K562 (cell line): ENCODE results near the gene SELPLG. TPM values are rescaled to one million over a fixed set of nuclear protein-coding genes. Genes with fewer than 3 reads are reported as not detected.

ENCODE experiments used
- ARID4B ChIP-seq: sonication (generic); formaldehyde crosslinking; IDR thresholded peaks from 2 replicates; pipeline ENCODE4 v1.8.0; 2022; ENCODE audit warnings: mild to moderate bottlenecking, missing genetic modification reagents
- ARNT ChIP-seq, 2 experiments: fragments of 450-650 bp; IDR thresholded peaks; 2 replicates each; pipeline ENCODE4 v1.6.1; 2016; ENCODE audit warnings: mild to moderate bottlenecking in 1 of 2
- MCM5 ChIP-seq: fragments of 450-650 bp; IDR thresholded peaks from 2 replicates; pipeline ENCODE4 v1.6.1; 2016; ENCODE audit warnings: low read depth
- POLR2A ChIP-seq: fragments of 450-650 bp; conservative IDR thresholded peaks from 2 replicates; pipeline ENCODE4 v1.6.1; 2016
- SRSF3 ChIP-seq: fragments of 200-400 bp; formaldehyde crosslinking; IDR thresholded peaks from 2 replicates; pipeline ENCODE4 v1.6.1; 2016; ENCODE audit warnings: mild to moderate bottlenecking, low read length, moderate library complexity; ENCODE audit not compliant: insufficient read depth
- ZBTB11 ChIP-seq, 3 experiments: fragments of 200-800 bp in 1 of 3; fragments of 250-450 bp in 1 of 3; fragments of 450-650 bp in 1 of 3; sonication (Bioruptor Pico) in 1 of 3; sonication (Bioruptor generic) in 1 of 3; formaldehyde crosslinking in 1 of 3; IDR thresholded peaks; 2 replicates each; pipeline versions ENCODE4 v1.6.1 to v1.8.0; 2016 to 2022; ENCODE audit warnings: mild to moderate bottlenecking in 2 of 3, missing genetic modification characterization in 2 of 3, missing compliant biosample characterization in 1 of 3, moderate library complexity in 1 of 3
- ZNF311 ChIP-seq: fragments of 250-450 bp; sonication (Bioruptor Pico); IDR thresholded peaks from 2 replicates; pipeline ENCODE4 v1.4.0; 2020; ENCODE audit warnings: mild to moderate bottlenecking, moderate library complexity
- ZNF592 ChIP-seq: fragments of 450-650 bp; IDR thresholded peaks from 2 replicates; pipeline ENCODE4 v1.6.1; 2017; ENCODE audit warnings: antibody characterized with exemption, mild to moderate bottlenecking
- polyA plus RNA-seq, 8 experiments: library from polyadenylated mRNA; depleted of rRNA in 4 of 8; stranded (reverse) in 5 of 8; unstranded in 3 of 8; fragments of >200 nt; fragmentation: Nextera tagmentation in 2 of 8; fragmentation: Illumina TruSeq in 1 of 8; extraction: Ambion mirVana in 2 of 8; extraction: Trizol in 1 of 8; gene quantifications; 2 replicates each; pipeline versions ENCODE4 v1.2.1 to v1.2.3, GENCODE V29; 2011 to 2014; ENCODE audit warnings: inconsistent platforms in 1 of 8, missing spikeins in 1 of 8
- total RNA-seq, 7 experiments: library from RNA; depleted of rRNA in 6 of 7; stranded (reverse); fragments of >200 nt in 6 of 7; fragmentation: Illumina TruSeq in 2 of 7; extraction: Trizol in 2 of 7; gene quantifications; 2 replicates each; pipeline versions ENCODE4 v1.2.1 to v1.2.3, GENCODE V29; 2011 to 2021; ENCODE audit warnings: low replicate concordance in 1 of 7

SELPLG gene
- total and polyA plus RNA-seq, 9 of the 15 experiments (the other 6 are each of a cell fraction or from before 2014, with no cell fraction given), result 0.22 to 10.2 (median 1.7) TPM

GRCh38 chr12:108633534-108634248, at the start of gene SELPLG (continued):
- TF ChIP-seq ARID4B (CRISPR knock-in tag) (no peak), SRSF3 (no peak), ZBTB11 (CRISPR knock-in tag; IDR thresholded peaks at IDR 0.05) (peak in 1 of 3 experiments; percentile 51; a peak in 1 of 6 replicates), ZNF311 (CRISPR knock-in tag) (peak; percentile 77), ZNF592 (peak; percentile 90), ARNT (IDR thresholded peaks at IDR 0.05) (no peak), MCM5 (no peak), POLR2A (no peak)
